ENCODE data around the gene CST3. TPM values are rescaled to one million over a fixed set of nuclear protein-coding genes. Genes with fewer than 3 reads are reported as not detected.

The CST3 gene
- total and polyA plus RNA-seq, 3 donors from 2014 or later: 1,703 to 4,272 (median 3,145) TPM

DNA sequence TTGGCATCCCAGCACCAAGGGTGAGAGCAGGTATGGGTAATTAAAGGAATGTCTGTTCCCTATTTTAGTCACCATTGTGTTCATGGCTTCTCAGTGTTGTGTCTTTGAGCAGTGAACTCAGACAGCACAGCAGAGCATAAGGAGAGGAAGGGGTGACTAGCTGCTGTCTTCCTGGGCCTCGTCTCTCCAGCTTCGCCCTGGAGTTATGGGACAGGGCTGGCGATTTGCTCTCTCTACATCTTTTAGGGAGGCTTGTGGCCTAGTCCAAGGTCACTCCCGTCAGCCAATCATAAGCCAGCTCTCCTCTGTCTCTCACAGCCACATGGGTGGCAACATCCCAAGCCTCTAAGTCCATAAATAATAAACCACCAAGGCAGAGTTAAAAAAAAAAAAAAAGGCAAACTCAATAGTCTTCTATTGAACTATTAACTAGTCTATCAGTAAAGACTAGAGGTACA lies 7.3 kb downstream of the CST3 start:
- Histone ChIP-seq H3K4me1 (peaks cover 31% of the 10 kb centered on the region), H3K27me3 (no peaks in the 10 kb centered on the region), H3K4me3 (no peak overlapping the region), H3K9me3 (no peaks in the 10 kb centered on the region), H3K36me3 (ENCODE audit: low read depth, missing control alignments) (no peaks in the 10 kb centered on the region), H3K27ac (peak overlapping the region in 1 of 2 donors; percentile 14)
- WGBS, 2 donors: 60 to 74% methylated on average over 4 of the region's 4 CpGs
- no peak for DNase-seq
- TF ChIP-seq, protein P1, sequence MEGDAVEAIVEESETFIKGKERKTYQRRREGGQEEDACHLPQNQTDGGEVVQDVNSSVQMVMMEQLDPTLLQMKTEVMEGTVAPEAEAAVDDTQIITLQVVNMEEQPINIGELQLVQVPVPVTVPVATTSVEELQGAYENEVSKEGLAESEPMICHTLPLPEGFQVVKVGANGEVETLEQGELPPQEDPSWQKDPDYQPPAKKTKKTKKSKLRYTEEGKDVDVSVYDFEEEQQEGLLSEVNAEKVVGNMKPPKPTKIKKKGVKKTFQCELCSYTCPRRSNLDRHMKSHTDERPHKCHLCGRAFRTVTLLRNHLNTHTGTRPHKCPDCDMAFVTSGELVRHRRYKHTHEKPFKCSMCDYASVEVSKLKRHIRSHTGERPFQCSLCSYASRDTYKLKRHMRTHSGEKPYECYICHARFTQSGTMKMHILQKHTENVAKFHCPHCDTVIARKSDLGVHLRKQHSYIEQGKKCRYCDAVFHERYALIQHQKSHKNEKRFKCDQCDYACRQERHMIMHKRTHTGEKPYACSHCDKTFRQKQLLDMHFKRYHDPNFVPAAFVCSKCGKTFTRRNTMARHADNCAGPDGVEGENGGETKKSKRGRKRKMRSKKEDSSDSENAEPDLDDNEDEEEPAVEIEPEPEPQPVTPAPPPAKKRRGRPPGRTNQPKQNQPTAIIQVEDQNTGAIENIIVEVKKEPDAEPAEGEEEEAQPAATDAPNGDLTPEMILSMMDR (IDR thresholded peaks at IDR 0.05): no peak
- intact Hi-C loops (cut with DNase I; ENCODE audit: low total_unique reads): no loop called here

DNA sequence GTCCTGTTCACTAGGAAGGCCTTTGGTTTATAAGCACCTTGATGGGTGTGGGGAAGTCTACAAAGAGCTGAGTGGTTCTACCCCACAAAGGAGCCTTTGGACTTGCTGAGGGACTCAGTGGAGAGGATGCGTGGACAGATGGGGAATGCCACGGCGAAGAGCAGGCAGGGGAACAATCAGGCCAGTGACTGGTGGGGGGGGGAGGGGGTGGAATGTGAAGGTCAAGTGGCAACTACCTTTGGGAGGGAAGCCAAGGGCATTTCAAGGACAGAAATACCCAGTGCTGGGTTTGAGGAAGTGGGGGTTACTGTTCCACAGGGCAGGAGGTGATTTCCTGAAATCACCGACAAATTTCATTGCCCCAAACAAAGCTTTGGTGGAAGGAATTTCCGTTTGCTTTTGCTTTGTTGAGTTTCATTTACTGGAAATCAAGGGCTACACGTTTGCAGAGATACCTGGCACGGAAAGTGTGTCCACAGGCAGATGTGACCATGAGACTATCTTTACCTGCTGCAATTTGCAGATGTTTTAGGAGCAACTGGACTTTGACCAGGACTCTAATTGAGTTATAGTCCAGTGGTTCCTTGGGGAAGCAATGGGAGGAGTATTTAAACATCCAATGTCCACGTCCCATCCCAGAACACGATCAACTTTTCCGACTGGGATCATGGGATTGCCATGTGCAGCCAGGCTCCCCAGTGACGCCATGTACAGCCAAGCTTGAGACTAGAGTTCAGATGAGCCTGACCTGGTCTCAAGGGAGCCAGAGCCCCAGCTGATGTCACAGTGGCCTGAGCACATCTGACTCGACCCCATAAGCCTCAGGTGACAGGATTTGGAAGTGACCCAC lies 8.0 kb downstream of the CST3 start:
- H3K36me3 ChIP-seq (ENCODE audit: low read depth, missing control alignments): no peaks in the 10 kb centered on the region
- no peak for DNase-seq
- no peak for TF ChIP-seq POLR2A (IDR thresholded peaks at IDR 0.05)
- TF ChIP-seq, protein P1 (IDR thresholded peaks at IDR 0.05): no peak
- H3K9me3 ChIP-seq: no peaks in the 10 kb centered on the region
- WGBS, 2 donors: 56 to 73% methylated on average over 12 of the region's 12 CpGs
- no peaks in the 10 kb centered on the region for H3K27me3 ChIP-seq
- H3K4me1 ChIP-seq: peaks cover 29% of the 10 kb centered on the region
- peak overlapping the region; percentile 4 to 14 for H3K27ac ChIP-seq
- no peak overlapping the region for H3K4me3 ChIP-seq
- intact Hi-C loops (cut with DNase I; ENCODE audit: low total_unique reads): loop anchor here (10.0 kb wide), 2 partner anchors 275 to 1425 kb away; partner anchors contain the start of genes ACSS1 and NXT1

DNA sequence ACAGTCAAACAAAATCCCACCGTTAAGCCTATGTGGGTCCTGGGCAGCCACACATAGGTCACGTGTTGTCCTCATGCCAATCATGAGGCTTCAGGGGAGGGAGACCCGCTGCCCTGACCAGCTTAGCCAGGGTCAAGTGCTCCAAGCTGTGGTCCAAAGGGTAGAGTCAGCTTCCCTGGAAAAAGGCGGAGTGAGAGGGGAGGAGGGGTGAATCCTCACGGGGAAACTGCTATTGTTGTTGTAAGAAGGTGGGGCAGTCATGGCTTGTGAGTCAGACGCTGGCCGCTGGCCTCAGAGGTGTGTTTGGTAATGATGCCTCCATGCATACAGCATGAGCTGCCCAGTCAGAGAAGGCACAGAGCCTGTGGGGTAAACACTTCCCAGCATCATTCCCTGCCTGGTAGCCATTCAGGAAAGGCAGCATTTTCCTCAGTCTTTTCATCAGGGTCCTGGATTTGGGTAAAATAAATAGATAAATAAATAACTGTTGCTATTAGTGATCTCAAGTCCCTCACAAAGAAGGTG lies 8.7 kb downstream of the CST3 start:
- Histone ChIP-seq H3K27ac (peak overlapping the region; percentile 4 to 14), H3K36me3 (ENCODE audit: low read depth, missing control alignments) (no peaks in the 10 kb centered on the region), H3K4me3 (no peak overlapping the region), H3K9me3 (no peaks in the 10 kb centered on the region), H3K27me3 (no peaks in the 10 kb centered on the region), H3K4me1 (peaks cover 26% of the 10 kb centered on the region)
- WGBS, 2 donors: 74 to 77% methylated on average over 7 of the region's 7 CpGs
- DNase-seq: no peak
- intact Hi-C loops (cut with DNase I; ENCODE audit: low total_unique reads): loop anchor here (10.0 kb wide), 2 partner anchors 274 to 1426 kb away; partner anchors contain the start of genes ACSS1 and NXT1
- TF ChIP-seq, protein P1 (IDR thresholded peaks at IDR 0.05): no peak
- no peak for TF ChIP-seq POLR2A (IDR thresholded peaks at IDR 0.05)

DNA sequence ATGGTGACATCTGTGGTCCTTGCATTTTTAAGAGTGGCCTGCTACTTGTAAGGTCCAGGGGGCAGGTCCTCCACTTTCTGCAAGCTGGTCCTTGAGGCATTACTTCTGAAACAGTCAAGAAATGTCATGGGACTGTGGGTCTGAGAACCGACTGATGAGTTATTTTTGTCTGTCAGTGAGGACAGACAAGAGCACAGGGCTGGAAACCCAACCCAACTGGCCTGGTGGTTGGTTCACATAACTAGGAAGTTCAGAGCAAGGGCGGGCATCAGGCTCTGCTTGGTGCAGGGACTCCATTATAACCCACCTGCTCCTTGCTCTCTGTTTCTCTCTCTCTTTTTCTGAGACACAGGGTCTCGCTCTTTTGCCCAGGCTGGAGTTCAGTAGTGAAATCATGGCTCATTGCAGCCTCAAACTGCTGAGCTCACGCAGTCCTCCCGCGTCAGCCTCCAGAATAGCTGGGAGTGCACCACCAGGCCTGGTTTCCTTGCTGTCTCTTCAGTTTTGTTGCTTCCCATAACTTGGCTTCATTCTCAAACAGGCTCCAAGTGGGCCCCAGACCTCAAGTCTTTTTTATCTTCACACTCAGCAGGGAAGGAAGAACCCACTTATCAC lies 9.2 kb downstream of the CST3 start:
- intact Hi-C loops (cut with DNase I; ENCODE audit: low total_unique reads): loop anchor here (10.0 kb wide), 2 partner anchors 274 to 1426 kb away; partner anchors contain the start of genes ACSS1 and NXT1
- H3K4me3 ChIP-seq: no peak overlapping the region
- H3K9me3 ChIP-seq: no peaks in the 10 kb centered on the region
- TF ChIP-seq POLR2A (IDR thresholded peaks at IDR 0.05): no peak
- TF ChIP-seq, protein P1 (IDR thresholded peaks at IDR 0.05): no peak
- DNase-seq: no peak
- H3K36me3 ChIP-seq (ENCODE audit: low read depth, missing control alignments): no peaks in the 10 kb centered on the region
- WGBS, 2 donors: 90 to 94% methylated on average over 6 of the region's 6 CpGs
- peak overlapping the region; percentile 4 to 14 for H3K27ac ChIP-seq
- peaks cover 32% of the 10 kb centered on the region for H3K4me1 ChIP-seq
- no peaks in the 10 kb centered on the region for H3K27me3 ChIP-seq
